NOMO-1 treated with dmso at 0.1 percent for 144 hours (cell line): ENCODE measurements around the gene TRA2A.

Experiments
- DNase-seq: peaks from one replicate; lab custom pipeline; 2025; ENCODE audit not compliant: unreplicated experiment; lab: John Stamatoyannopoulos, UW

TRA2A gene

DNA sequence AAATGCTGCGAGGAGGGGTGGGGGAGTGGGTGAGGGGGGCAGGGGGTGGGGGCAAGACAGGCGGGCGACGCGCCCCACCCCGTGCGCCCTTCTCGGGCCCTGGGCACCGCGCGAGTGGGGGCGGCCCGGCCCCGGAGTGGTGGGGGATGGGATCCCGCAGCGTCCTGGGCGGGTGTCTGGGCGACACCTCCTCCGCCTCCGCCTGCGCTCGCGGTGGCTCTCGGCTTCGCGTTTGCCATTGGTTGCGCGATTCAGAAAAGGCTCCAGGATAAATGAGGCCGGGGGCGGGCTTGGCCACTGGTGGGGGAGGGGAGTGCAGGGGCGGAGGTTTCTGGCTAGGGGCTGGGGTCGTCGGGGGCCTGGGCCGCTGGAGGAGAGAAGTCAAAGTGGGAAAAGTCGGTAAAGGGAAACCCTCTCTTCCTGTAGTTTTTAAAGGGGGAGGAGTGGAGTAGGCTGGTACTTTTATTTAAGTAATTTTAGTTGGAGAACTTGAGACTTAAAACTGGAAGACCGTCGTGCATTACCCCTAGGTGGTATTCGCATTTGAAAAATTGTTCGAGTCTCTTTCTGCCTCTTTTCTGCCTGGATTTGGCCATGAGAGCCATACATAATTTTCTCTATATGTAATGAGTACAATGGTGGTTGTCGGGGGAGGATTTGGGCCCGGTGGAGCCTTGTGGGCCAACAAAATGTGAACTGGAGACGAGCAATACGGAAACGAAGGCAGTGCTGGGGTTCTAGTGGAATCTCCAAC is 60.5 kb downstream of the TRA2A start:
- DNase-seq: no peak

DNA sequence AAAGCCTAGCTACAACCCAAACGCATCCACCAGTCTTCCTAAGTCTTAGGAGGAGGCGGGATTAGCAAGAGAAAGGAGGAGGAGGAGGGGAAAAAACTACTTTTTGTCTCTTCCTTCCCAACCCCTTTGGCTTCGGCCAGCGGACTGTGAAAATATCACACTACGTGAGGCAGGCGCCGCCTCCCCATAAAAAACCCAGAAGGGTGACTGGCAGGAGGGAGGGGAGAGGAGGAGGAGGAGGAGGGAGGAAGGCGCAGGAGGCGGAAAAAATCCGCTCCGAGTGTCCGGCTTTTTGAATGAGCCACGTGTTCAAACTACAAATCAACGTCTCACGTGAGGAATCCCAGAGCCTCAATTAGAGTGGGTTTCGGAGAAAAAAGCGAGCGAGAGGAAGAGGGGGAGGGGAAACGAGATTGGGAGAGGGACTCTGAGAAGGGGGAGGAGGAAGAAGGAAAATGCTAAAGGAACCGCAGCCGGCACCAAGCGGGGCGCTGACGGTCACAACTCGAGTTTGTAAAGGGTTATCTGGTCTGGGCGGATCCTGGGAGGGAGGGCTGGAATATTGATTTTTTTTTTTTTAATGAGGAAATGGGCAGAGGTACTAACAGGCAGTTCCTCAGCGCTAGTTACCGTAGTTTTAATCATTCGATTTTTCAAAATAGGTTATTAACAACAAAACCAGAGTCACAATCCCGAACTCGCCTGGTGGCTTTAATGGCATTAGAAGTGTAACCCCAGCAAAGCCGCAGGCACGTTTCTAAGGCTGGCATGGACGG is 61.3 kb downstream of the TRA2A start, which contains the start of gene IGF2BP3:
TSS of gene IGF2BP3 (minus strand) at position 162 of the 776 bp plus-strand sequence. CDS start 381 bp downstream, outside the sequence.
- DNase-seq: no peak

- no peak for DNase-seq
Measured at GRCh38 chr7:23469961-23470250, 61.9 kb downstream of the TRA2A start.

- no peak for DNase-seq
Measured at GRCh38 chr7:23469150-23469960, 62.4 kb downstream of the TRA2A start.

DNA sequence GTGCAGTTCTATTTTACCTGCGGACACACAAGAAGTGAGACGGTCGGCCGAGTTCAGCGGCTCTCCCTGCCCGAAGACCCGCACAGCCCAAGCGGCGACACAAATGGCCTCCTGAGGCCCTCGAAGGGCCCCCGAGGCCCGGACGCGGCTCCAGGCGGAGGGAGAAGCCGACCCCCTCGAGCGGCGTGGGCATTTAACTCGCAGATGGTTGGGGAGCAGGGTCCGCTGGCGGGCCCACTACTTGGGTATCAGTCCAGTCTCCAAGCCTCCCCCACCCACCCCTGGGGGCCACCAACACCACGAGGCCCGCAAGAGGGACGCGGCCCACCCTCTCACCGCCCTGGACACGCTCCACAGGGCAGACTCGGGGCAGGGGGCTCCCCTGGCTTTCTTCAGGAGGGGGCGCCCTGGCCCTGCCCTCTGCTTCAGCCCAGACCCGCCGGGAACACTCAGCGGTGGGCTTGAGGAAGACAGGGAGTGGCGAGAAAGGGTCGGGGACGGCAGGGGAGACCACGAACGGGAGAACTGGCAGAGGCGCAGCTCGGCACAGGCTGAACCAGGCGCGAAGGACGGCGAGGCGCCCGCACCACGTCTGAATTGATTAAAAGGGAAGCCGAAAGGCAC is 63.1 kb downstream of the TRA2A start:
- DNase-seq: no peak

DNA sequence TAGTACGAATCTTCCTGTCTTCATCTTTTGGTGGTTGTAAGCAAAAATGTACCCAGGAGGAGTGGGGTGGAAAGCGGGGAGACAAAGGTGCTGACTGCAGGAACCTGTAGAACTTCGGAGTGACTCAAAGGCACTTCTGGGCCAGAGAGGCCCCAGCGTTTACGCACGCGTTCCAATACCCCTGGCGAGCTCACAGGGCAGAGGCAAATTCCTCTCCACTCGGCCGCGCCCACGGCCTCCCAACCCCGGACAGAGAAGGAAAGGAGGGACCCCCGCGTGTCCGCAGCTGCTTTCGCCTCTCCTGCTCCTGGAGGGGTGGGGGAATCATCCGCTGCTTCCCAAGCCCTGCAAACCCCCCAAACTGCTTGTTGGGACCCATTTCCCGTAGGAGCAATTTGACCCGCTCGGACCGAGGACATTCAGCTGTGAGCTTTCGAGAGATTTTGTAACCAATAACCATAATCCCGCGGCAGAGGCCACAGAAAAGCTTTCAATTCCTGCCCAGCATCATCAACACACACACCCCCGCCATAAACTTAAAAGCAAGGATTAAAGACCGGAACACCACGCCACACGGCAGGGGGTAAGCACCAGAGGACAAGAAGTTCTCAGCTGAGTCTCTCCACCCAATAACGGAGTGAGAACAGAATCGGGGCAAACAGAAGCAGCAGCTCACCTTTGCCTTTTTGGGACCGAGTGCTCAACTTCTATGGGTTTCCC is 63.8 kb downstream of the TRA2A start:
- no peak for DNase-seq

- DNase-seq: no peak
Measured at GRCh38 chr7:23467291-23467805, 64.4 kb downstream of the TRA2A start.

GRCh38 chr7:23462846-23463245 is 68.9 kb downstream of the TRA2A start:
- no peak for DNase-seq

GRCh38 chr7:23458044-23458443 is 73.7 kb downstream of the TRA2A start:
- no peak for DNase-seq

DNA sequence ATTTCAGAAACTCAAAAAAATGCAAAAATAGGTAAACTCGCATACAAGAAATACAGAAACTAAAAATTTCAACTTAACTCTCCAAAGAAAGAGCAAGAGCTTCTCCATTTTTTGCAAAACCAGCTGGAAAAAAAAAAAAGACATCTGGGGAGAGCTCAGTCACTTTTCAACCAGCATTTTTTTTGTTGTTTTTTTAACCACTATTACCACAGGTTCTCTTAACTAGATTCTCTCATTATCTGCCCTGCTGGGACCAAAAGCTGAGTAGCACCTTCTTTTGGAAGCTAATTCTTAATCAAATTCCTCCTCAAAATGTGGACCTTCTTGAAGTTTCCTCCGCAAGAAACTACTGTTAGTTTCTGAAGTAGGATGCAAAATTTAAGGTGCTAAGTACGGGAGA is 75.7 kb downstream of the TRA2A start:
- DNase-seq: no peak

GRCh38 chr7:23454881-23455526 is 76.8 kb downstream of the TRA2A start:
- no peak for DNase-seq
